Stimulated activated CD4-positive, alpha-beta T cell treated with anti-CD3 and anti-CD28 coated beads, Interleukin-12 subunit alpha, Interleukin-12 subunit beta, amount 100 ng/mL, for 48 hours (primary cell): ENCODE measurements around the gene ZNF212.
"Not testable (repeated sequence)": the region's sequence is repeated elsewhere in the genome, so short reads cannot be mapped to it uniquely, and the experiment has no call there.

Source experiments
- DNase-seq, 3 donors: peaks; one replicate each; pipeline ENCODE4 v3.0.0-alpha.2; 2020; ENCODE audit warnings: low read depth in 2 of 3, low spot score in 1 of 3

ZNF212 gene

GRCh38 chr7:149218469-149219420, 20.7 kb upstream of the ZNF212 start:
- no peak for DNase-seq

DNA sequence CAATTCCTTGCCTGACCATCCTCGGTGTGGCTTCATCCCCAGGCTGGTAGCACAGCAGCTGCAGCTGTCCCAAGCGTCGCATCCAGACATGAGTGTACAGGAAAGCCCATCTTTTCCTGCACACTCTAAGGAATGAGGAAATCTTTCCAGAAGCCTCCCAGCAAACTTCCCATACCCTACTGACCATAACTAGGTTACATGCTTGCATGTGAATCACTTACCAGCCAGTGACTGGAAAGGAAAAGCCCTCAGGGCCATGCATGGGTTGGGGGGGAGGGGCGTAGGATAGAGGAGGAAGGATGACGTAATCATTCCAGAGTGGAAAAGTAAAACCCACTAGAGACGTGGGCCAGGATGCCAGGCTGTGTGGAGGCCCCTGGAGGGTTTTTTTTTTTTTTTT, 18.9 kb upstream of the ZNF212 start:
- no peak for DNase-seq

DNA sequence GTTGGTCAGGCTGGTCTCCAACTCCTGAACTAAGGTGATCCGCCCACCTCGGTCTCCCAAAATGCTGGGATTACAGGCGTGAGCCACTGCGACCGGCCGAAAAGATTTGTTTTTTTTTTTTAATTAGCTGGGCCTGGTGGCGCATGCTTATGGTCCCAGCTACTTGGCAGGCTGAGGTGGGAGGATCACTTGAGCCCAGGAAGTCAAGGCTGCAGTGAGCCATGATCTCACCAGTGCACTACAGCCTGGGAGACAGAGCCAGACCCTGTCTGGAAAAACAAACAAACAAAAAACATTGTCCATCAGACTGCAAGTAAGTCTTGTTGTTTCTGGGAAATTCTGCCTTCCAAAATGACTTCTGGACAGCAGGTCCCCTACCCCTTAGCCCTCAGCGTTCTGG, 16.3 kb upstream of the ZNF212 start:
- no peak for DNase-seq

- no peak for DNase-seq
These were observed 15.7 kb upstream of the ZNF212 start for GRCh38 chr7:149223761-149224160.

DNA sequence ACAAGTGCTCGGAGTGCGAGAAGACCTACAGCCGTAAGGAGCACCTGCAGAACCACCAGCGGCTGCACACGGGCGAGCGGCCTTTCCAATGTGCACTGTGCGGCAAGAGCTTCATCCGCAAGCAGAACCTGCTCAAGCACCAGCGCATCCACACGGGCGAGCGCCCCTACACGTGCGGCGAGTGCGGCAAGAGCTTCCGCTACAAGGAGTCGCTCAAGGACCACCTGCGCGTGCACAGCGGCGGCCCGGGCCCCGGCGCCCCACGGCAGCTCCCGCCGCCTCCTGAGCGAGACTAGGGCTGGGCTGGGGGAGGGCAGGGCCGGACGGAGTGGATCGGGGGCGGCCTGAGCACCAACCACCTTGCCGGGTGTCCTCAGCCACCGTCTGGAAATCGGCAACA, 15.1 kb upstream of the ZNF212 start:
- DNase-seq = no peak

DNA sequence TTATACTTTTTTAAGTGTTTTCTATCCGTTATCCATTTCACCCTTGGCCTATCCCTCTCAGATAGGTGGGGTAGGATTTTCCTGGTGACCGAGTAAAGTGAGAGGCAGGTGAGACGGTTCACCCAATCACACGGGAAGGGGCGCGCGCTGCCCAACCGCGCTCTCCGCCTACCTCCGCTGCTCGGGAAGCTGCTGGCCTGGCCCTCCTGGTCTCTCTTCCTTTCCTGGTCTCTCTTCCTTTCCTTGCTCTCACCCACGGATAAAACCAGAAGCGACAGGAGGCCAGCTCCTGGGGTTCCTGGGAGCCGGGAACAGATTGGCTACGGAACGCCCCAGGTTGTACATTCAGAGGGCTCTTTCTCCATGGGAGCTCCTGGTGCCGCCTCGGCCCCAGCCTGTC, 14.3 kb upstream of the ZNF212 start:
- DNase-seq = no peak

DNA sequence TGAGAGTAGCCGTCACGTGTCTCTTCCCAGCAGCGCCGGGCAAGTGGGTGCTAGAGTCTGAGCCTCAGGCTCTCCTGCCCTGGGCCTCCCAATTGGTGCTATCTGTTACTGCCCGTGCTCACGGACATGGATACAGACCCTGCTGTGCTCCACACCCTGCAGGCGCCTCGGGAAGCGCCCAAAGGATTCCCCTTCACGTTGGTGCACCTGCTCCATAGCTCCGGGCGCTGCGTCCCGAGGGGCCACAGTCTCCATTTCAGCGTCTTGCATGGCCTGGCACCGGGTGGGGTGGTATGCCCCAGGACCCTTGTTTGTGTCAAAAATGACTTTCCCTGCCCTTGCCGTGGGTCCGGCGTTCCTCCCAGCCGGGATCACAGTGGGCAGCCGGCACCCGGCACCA, 13.8 kb upstream of the ZNF212 start:
- no peak for DNase-seq

- DNase-seq = not testable (repeated sequence)
These were observed 13.1 kb upstream of the ZNF212 start for GRCh38 chr7:149226366-149226765.

- DNase-seq = no peak
These were observed 12.5 kb upstream of the ZNF212 start for GRCh38 chr7:149226840-149227494.

GRCh38 chr7:149228831-149229471, 10.5 kb upstream of the ZNF212 start:
- no peak for DNase-seq

DNA sequence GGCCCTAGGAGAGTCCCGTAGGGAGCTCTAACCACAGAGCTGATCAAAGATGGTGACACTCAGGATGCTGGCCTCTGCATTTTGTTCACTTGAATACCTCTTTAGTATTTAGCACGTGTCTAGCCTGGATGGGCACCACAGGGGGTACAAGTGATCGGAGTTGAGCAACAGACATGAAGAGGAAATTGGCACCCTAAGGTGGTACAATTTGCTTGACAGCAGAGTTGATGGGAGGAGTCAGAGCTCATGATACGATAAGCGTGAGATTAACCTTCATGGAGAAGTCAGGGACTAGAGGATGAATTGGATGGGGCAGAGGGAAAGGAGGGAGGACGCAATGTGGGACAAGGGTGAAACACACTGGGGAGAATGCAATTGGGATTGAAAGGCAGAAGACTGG, 9.9 kb upstream of the ZNF212 start:
- DNase-seq = no peak

DNA sequence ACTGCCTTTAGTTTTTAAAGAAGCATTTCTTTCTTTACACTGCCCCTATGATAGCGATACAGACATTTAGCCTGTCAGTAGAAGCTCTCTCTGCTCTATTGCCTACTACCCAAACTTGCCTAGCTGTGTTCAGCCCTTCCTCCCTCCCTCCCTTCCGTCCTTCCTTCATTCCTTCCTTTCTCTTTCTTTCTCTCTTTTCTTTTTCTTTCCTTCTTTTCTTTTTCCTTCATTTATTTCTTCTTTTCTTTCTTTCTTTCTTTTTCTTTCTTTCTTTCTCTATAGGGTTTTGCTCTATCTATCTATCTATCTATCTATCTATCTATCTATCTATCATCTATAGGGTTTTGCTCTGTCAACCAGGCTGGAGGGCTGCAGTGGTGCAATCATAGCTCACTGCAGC, 7.1 kb upstream of the ZNF212 start:
- DNase-seq = no peak

GRCh38 chr7:149233655-149234204, 5.7 kb upstream of the ZNF212 start:
- not testable (repeated sequence) for DNase-seq

DNA sequence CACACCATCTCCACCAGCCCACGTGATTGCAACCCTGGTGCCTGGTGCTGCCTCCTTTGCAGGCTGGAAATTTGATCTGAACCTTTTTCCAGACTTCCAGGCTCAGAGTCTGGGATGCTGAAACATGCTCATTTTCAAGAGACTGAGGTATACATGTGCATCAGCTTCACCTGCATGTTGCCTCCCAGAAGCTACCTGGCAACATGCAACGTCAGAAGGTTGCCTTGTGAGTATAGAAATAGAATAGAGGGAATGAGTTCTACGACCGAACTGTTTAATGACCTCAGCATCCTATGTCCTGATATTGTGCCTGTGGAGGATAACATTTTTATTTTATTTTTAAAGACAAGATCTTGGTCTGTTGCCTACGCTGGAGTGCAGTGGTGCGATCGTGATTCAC, 1.9 kb upstream of the ZNF212 start:
- DNase-seq = no peak

GRCh38 chr7:149238051-149238450, 1.4 kb upstream of the ZNF212 start:
- no peak for DNase-seq

DNA sequence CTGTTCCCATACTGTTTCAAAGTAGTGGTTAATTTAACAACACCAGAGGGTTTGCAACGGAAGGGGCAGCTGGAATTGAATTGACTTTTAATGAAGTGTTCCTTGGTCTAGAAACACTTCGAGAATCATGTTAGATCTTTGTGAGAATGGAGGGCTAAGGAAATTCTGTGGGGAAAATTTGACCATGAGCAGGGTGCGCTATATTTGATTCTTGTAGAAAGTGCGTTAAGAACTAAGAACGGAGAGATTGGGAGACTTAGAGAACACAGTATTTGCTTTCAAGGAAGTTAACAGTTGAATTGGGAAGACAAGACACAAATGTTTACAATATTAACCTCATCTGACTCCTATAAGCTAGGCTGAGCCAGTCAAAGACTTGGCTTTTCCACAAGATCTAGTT, 1.2 kb downstream of the ZNF212 start:
- no peak for DNase-seq

DNA sequence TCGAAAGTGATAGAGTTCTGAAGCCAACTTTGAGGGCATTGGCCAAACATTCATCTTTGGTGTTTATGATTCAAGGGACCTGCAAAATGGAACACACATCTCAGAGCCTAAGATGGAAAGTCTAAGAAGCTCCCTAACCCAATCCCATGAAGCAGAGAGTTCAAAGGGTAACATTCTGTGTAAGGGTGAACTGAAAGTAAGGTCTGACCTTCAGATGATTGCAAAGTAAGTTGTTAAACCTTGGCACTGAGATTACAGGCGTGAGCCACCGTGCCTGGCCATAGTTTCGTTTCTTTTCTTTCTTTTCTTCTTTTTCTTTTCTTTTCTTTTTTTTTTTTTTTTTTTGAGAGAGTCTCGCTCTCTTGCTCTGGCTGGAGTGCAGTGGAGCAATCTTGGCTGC, 2.2 kb downstream of the ZNF212 start:
- DNase-seq = no peak

GRCh38 chr7:149245244-149245643, 5.8 kb downstream of the ZNF212 start:
- DNase-seq = peak; percentile 37 to 62 (median 55)

DNA sequence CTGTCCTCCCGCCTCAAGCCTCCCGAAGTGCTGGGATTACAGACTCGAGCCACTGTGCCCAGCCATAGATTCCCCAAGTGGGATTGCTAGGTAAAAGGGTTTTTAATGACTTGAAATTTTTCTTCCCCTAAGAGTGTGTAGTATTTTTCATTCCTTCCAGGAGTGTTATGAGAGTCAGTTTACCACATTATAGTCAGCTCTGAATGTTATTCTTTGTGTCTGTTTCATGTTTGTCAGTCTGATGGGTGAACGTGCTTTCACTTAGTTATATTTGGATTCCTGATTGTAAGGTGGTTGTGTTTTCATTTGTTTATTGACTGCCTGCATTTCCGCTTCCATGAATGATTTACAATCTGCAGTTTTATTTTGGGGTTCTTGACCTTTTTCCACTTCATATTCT, 6.3 kb downstream of the ZNF212 start:
- peak in 1 of 3 donors; percentile 13 for DNase-seq

- peak in 2 of 3 donors; percentile 28 to 41 for DNase-seq
These were observed 9.3 kb downstream of the ZNF212 start for GRCh38 chr7:149248777-149249176.

DNA sequence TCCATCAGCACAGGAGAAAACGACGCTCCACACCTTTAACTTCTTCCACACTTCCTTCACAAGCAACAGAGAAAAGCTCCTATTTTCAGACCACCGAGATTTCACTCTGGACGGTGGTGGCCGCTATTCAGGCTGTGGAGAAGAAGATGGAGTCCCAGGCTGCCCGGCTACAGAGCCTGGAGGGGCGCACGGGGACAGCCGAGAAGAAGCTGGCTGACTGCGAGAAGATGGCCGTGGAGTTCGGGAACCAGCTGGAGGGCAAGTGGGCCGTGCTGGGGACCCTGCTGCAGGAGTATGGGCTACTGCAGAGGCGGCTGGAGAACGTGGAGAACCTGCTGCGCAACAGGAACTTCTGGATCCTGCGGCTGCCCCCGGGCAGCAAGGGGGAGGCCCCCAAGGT, 10.7 kb downstream of the ZNF212 start:
- DNase-seq = not testable (repeated sequence)

DNA sequence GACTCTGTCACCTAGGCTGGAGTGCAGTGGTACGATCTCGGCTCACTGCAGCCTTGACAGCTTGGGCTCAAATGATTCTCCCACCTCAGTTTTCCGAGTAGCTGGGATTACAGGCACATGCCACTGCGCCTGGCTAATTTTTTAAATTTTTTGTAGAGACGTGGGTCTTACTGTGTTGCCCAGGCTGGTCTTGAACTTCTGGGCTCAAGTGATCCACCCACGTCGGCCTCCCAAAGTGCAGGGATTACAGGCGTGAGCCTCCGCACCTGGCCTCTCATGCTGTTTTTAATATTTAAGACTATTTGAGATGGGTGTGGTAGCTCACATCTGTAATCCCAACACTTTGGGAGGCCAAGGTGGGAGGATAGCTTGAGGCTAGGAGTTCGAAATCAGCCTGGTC, 12.1 kb downstream of the ZNF212 start:
- not testable (repeated sequence) for DNase-seq
